Measurements from ENCODE around the gene NMT1. TPM values are rescaled to one million over a fixed set of nuclear protein-coding genes. Genes with fewer than 3 reads are reported as not detected.

NMT1 gene
- total RNA-seq, 1 experiment from 2014 or later: 152 TPM

DNA sequence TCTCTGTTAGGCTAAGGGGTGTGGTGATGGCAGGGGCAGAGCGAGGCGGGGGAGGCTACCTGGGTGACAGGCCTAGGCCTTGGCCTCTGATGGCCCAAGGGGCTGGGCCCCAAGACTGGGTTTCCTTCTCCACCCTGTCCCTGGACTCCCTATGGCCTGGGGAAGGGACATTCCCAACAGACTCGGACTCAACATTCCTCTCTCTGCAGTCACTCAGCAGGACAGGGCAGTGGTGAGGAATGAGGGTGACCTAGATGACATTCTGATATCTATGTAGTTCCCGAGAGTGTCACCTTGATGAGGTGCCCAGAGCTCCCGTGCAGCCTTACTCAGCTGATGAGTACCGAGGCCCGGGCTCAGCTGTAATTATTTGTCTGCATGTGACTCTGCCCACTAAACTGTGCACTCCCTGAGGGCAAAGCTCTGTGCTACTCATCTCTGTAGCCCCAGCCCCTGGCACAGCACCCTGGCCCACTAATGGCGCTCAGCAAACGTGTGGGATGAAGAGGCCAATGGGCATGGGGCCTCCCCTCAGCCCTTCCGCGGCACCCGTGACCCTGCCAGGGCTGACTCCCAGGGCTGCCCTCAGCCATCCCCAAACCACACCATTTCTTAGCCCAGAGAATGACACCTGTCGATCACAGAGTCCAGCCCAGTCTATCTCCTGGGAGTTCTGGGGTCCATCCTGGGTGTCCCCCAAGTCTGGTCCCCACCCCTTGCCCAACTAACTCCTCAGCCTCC, 69.0 kb downstream of the NMT1 start (continued):
- TF ChIP-seq, protein P1, sequence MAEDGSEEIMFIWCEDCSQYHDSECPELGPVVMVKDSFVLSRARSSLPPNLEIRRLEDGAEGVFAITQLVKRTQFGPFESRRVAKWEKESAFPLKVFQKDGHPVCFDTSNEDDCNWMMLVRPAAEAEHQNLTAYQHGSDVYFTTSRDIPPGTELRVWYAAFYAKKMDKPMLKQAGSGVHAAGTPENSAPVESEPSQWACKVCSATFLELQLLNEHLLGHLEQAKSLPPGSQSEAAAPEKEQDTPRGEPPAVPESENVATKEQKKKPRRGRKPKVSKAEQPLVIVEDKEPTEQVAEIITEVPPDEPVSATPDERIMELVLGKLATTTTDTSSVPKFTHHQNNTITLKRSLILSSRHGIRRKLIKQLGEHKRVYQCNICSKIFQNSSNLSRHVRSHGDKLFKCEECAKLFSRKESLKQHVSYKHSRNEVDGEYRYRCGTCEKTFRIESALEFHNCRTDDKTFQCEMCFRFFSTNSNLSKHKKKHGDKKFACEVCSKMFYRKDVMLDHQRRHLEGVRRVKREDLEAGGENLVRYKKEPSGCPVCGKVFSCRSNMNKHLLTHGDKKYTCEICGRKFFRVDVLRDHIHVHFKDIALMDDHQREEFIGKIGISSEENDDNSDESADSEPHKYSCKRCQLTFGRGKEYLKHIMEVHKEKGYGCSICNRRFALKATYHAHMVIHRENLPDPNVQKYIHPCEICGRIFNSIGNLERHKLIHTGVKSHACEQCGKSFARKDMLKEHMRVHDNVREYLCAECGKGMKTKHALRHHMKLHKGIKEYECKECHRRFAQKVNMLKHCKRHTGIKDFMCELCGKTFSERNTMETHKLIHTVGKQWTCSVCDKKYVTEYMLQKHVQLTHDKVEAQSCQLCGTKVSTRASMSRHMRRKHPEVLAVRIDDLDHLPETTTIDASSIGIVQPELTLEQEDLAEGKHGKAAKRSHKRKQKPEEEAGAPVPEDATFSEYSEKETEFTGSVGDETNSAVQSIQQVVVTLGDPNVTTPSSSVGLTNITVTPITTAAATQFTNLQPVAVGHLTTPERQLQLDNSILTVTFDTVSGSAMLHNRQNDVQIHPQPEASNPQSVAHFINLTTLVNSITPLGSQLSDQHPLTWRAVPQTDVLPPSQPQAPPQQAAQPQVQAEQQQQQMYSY (CRISPR knock-in tag; IDR thresholded peaks at IDR 0.05): no peak
- TF ChIP-seq JUN (CRISPR knock-in tag; IDR thresholded peaks at IDR 0.05) (no peak), ELF4 (CRISPR knock-in tag; IDR thresholded peaks at IDR 0.05; ENCODE audit: low read depth) (no peak), GRHL2 (CRISPR knock-in tag; IDR thresholded peaks at IDR 0.05; ENCODE audit: insufficient replicate concordance, severe bottlenecking) (no peak), ZNF423 (CRISPR knock-in tag; IDR thresholded peaks at IDR 0.05) (no peak)
- TF ChIP-seq, protein P2, sequence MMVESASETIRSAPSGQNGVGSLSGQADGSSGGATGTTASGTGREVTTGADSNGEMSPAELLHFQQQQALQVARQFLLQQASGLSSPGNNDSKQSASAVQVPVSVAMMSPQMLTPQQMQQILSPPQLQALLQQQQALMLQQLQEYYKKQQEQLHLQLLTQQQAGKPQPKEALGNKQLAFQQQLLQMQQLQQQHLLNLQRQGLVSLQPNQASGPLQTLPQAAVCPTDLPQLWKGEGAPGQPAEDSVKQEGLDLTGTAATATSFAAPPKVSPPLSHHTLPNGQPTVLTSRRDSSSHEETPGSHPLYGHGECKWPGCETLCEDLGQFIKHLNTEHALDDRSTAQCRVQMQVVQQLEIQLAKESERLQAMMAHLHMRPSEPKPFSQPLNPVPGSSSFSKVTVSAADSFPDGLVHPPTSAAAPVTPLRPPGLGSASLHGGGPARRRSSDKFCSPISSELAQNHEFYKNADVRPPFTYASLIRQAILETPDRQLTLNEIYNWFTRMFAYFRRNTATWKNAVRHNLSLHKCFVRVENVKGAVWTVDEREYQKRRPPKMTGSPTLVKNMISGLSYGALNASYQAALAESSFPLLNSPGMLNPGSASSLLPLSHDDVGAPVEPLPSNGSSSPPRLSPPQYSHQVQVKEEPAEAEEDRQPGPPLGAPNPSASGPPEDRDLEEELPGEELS (CRISPR knock-in tag; IDR thresholded peaks at IDR 0.05): no peak
- TF ChIP-seq, protein P3, sequence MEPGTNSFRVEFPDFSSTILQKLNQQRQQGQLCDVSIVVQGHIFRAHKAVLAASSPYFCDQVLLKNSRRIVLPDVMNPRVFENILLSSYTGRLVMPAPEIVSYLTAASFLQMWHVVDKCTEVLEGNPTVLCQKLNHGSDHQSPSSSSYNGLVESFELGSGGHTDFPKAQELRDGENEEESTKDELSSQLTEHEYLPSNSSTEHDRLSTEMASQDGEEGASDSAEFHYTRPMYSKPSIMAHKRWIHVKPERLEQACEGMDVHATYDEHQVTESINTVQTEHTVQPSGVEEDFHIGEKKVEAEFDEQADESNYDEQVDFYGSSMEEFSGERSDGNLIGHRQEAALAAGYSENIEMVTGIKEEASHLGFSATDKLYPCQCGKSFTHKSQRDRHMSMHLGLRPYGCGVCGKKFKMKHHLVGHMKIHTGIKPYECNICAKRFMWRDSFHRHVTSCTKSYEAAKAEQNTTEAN (CRISPR knock-in tag; IDR thresholded peaks at IDR 0.05): no peak
- TF ChIP-seq, protein P4, sequence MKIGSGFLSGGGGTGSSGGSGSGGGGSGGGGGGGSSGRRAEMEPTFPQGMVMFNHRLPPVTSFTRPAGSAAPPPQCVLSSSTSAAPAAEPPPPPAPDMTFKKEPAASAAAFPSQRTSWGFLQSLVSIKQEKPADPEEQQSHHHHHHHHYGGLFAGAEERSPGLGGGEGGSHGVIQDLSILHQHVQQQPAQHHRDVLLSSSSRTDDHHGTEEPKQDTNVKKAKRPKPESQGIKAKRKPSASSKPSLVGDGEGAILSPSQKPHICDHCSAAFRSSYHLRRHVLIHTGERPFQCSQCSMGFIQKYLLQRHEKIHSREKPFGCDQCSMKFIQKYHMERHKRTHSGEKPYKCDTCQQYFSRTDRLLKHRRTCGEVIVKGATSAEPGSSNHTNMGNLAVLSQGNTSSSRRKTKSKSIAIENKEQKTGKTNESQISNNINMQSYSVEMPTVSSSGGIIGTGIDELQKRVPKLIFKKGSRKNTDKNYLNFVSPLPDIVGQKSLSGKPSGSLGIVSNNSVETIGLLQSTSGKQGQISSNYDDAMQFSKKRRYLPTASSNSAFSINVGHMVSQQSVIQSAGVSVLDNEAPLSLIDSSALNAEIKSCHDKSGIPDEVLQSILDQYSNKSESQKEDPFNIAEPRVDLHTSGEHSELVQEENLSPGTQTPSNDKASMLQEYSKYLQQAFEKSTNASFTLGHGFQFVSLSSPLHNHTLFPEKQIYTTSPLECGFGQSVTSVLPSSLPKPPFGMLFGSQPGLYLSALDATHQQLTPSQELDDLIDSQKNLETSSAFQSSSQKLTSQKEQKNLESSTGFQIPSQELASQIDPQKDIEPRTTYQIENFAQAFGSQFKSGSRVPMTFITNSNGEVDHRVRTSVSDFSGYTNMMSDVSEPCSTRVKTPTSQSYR (CRISPR knock-in tag; IDR thresholded peaks at IDR 0.05): no peak

DNA sequence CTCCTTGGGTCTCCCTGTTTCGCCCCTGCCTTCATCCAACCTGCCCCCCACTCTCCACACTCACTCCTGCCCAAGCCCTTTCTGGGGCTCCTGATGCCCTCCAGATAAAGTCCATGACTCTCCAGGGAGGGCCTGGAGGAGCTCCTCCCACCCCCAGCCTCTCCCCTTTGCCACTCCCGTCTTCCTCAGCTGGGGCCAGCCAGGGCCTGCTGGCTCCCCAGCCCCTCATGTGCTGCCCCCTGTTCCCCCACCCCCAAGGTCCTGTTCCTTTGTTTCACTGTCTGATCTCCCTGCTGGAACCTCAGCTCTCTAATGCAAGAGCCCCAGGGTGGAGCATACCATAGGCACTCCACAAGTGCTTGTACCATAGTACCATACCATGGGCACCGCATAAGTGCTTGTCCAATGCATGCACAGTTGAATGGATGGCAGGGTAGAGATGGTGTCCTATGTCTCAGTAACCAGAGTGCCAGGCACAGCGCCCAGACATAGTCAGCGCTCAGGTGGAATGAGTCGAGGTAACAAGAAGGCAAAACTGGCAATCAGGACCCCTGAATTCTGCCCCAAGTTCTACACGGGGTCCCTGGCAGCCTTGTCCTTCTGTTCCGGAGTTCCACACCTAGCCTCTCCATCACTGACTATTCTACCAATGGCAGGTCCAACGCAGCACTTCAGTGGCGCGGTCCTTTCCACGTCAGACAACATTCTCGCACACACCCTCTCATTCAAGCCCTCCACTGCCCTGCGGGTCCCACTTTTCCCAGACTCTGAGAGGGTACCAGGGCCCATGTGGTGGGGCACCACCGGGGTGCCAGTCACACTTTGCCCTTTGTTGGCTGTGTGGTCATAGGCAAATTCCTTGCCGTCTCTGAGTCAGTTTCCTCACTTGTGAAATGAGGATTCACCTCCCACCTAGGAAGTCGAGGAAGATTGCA, 69.8 kb downstream of the NMT1 start:
- CTCF ChIA-PET: interaction anchor here (0.7 to 7.6 kb wide), 9 partner anchors 10 to 264 kb away, joined by 3 to 531 read pairs (median 4); partner anchors contain the start of gene HEXIM1
- DNase-seq (ENCODE audit: low spot score) (no peak), ATAC-seq (no peak)
- H3K4me1 Mint-ChIP-seq: peaks cover 21% of the 10 kb centered on the region
- no peaks in the 10 kb centered on the region for H3K36me3 Mint-ChIP-seq
- H3K9me3 Mint-ChIP-seq: no peaks in the 10 kb centered on the region
- H3K4me3 Mint-ChIP-seq: peak overlapping the region; percentile 66
- H3K27me3 Mint-ChIP-seq (ENCODE audit: low read depth): no peaks in the 10 kb centered on the region; the same call in 1 of the 2 replicates
- POLR2A ChIA-PET: interaction anchor here (1.0 kb wide), 1 partner anchor 17 kb away, joined by 3 read pairs; the partner anchor contains the start of gene HEXIM1
- H3K27ac Mint-ChIP-seq: no peak overlapping the region
- TF ChIP-seq NR2C2 (CRISPR knock-in tag; IDR thresholded peaks at IDR 0.05) (no peak), CREB1 (CRISPR knock-in tag; IDR thresholded peaks at IDR 0.05) (no peak), ZNF232 (CRISPR knock-in tag; IDR thresholded peaks at IDR 0.05) (no peak), ZNF263 (CRISPR knock-in tag; IDR thresholded peaks at IDR 0.05; ENCODE audit: low read depth) (no peak), NFYB (CRISPR knock-in tag; conservative IDR thresholded peaks at IDR 0.05; ENCODE audit: low read depth) (no peak), NFE2L1 (CRISPR knock-in tag; IDR thresholded peaks at IDR 0.05) (no peak)
- TF ChIP-seq, protein P5, sequence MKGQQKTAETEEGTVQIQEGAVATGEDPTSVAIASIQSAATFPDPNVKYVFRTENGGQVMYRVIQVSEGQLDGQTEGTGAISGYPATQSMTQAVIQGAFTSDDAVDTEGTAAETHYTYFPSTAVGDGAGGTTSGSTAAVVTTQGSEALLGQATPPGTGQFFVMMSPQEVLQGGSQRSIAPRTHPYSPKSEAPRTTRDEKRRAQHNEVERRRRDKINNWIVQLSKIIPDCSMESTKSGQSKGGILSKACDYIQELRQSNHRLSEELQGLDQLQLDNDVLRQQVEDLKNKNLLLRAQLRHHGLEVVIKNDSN (CRISPR knock-in tag; IDR thresholded peaks at IDR 0.05): no peak
- TF ChIP-seq, protein P6, sequence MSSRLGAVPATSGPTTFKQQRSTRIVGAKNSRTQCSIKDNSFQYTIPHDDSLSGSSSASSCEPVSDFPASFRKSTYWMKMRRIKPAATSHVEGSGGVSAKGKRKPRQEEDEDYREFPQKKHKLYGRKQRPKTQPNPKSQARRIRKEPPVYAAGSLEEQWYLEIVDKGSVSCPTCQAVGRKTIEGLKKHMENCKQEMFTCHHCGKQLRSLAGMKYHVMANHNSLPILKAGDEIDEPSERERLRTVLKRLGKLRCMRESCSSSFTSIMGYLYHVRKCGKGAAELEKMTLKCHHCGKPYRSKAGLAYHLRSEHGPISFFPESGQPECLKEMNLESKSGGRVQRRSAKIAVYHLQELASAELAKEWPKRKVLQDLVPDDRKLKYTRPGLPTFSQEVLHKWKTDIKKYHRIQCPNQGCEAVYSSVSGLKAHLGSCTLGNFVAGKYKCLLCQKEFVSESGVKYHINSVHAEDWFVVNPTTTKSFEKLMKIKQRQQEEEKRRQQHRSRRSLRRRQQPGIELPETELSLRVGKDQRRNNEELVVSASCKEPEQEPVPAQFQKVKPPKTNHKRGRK (CRISPR knock-in tag; IDR thresholded peaks at IDR 0.05; ENCODE audit: borderline replicate concordance): no peak
- TF ChIP-seq, protein P7, sequence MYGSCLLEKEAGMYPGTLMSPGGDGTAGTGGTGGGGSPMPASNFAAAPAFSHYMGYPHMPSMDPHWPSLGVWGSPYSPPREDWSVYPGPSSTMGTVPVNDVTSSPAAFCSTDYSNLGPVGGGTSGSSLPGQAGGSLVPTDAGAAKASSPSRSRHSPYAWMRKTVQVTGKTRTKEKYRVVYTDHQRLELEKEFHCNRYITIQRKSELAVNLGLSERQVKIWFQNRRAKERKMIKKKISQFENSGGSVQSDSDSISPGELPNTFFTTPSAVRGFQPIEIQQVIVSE (CRISPR knock-in tag; IDR thresholded peaks at IDR 0.05; ENCODE audit: borderline replicate concordance): no peak
